ENCODE measurements around the gene PRSS27.
"Not testable (repeated sequence)": the region's sequence is repeated elsewhere in the genome, so short reads cannot be mapped to it uniquely, and the experiment has no call there.

PRSS27 gene

DNA sequence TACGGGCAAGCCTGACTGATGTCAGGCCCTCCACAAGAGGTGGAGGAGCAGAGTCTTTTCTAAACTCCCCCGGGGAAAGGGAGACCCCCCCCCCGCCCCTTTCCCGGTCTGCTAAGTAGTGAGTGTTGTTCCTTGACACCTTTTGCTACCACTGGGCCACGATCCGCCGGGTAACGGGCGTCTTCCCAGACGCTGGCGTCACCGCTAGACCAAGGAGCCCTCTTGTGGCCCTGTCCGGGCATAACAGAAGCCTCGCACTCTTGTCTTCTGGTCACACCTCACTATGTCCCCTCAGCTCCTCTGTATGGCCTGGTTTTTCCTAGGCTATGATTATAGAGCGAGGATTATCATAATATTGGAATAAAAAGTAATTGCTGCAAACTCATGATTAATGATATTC, 50.0 kb downstream of the PRSS27 start:
- DNase-seq: peak; percentile 55

DNA sequence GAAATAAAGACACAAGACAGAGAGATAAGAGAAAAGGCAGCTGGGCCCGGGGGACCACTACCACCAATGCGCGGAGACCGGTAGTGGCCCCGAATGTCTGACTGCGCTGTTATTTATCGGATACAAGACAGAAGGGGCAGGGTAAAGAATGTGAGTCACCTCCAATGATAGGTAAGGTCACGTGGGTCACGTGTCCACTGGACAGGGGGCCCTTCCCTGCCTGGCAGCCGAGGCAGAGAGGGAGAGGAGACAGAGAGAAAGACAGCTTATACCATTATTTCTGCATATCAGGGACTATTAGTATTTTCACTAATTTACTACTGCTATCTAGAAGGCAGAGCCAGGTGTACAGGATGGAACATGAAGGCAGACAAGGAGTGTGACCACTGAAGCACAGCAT, 50.4 kb downstream of the PRSS27 start:
- not testable (repeated sequence) for DNase-seq

DNA sequence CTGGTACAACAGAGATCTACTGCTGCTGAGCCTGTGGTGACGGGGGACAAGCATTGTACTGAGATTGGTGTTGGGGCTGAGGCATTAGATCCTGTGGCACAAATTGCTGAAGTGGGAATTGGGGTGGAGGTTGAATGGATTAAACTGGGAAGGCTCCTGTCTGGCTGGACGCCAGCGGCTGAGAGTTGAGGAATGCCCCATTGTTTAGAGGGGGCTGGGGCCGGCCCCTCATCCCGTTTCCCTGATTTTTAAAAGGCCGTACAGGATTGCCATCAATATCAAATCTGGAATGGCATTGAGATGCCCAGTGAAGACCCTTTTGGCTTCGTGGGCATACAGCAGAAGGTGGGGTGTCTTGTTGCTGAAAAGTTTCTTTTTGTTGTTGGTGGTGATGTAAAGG, 53.4 kb downstream of the PRSS27 start:
- DNase-seq: not testable (repeated sequence)

DNA sequence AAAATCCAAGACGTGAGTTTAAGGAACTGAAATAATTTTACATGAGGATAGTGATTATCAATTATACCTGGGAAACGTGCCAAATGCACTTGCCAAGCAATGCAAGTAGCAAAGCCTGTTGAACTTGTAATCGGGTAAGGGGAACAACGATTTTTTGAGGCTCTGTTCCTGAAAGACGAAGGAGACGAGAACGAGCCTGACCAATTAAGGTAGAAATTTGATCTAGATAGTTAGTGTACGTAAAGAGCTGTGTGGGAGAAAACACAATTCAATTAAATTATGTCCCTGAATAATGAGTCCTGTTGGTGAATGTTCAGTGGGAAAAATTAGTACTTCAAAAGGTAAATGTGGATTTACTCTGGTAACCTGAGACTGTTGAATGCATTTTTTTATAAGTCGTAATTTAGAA, 55.4 kb downstream of the PRSS27 start:
- no peak for DNase-seq

DNA sequence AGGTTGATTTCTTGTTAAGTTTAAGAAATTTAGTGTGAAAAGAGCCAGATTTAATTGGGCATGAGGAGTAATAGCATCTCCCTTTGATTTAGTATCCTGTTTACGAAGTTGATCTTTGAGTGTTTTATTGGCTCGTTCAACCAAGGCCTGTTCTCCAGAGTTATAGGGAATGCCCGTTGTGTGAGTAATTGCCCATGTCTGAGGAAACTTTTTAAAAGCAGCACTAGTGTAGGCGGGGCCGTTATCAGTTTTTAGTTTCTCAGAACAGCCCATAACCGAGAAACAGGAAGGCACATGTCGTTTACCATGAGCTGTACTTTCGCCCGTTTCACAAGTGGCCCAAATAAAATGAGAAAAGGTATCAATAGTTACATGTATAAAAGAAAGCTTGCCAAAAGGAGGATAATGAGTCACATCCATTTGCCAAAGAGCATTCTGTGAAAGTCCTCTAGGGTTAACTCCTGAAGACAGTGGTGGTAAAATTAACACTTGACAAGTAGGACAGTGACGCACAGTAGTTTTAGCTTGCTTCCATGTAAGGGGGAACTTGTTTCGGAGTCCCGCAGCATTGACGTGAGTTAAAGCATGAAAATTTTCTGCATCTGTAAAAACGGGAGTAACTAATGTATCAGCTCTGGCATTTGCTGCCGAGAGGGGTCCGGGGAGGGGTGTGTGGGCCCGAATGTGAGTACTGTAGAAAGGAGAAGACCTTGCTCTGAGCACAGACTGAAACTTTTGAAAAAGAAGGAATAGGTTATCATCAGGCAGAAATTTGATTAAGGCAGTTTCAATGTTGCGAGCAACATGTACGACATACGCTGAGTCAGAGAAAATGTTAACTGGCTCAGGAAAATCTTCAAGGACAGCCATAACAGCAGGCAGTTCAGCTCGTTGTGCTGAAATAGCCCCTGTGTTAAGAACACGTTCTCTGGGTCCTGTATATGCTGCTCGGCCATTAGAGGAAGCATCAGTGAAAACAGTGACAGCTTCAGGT, 56.2 kb downstream of the PRSS27 start:
- no peak for DNase-seq
